ENCODE data around the gene NAGLU.
"Not testable (repeated sequence)": the region's sequence is repeated elsewhere in the genome, so short reads cannot be mapped to it uniquely, and the experiment has no call there.

NAGLU gene

DNA sequence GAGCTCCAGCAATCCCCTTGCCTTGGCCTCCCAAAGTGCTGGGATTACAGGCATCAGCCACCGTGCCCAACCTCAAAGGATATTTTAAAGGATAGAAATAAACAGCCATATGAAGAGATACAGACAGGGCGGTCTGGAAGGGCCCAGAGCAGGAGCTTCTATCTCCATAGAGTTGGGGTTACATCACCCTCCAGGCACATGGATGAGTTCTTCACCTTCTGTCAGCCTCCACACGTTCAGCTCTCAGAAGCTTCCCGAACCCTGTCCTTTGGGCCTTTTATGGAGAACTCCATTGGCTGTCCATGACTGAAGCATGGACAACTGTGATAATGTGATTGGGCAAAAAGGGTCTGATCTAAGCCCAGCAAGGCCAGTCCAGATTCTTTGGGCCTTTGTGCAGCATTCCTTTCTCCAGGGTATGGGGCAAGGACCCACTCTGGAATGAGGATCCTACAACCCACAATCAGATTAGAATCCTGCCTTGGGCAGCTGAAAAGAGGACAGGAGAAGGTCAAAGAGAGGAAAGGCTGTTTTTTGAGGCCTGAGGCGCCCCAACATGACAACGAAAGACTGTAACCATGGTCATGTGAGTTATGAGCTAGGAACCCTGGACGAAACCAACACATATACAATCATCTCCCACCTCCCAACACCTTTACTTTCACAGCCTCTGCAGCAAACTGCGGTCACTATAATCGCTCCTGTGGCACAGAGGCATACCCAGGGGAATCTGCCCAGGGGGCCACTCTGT lies 9.9 kb downstream of the NAGLU start:
- not testable (repeated sequence) for DNase-seq

DNA sequence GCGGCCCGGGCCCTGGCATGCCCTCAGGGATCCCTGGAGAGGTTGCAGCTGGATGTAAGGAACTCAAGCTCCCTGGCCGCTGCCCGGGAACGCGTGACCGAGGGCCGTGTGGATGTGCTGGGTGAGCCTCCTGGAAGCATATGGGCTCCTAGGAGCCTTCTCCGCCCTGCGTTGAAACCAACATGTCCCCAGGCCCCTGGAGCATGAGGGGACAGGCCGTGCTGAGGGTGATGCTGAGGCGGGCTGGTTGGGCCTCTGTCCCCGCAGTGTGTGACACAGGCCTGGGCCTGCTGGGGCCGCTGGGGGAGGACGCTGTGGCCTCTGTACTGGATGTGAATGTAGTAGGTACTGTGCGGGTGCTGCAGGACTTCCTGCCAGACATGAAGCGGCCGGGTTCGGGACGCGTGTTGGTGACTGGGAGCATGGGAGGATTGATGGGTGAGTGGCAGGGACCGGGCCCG lies 11.0 kb downstream of the NAGLU start:
- no peak for DNase-seq

DNA sequence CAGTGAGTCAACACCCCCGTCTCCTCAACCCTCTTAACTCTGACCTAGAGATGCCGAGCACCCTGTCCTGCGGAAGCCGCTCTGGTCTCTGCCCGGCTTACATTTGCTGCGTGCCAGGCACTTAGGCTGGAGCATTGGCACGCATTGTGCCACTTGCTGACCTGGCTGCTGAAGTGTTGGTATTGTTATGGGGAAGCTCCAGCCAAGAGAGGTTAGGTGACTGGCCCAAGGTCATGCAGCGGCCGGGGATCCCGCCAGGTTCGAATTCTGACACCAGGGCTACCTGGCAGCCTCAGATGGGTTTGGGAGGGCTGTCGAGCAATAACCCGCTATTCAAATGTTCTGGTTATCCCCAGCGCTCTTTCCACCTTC lies 11.6 kb downstream of the NAGLU start:
- no peak for DNase-seq

DNA sequence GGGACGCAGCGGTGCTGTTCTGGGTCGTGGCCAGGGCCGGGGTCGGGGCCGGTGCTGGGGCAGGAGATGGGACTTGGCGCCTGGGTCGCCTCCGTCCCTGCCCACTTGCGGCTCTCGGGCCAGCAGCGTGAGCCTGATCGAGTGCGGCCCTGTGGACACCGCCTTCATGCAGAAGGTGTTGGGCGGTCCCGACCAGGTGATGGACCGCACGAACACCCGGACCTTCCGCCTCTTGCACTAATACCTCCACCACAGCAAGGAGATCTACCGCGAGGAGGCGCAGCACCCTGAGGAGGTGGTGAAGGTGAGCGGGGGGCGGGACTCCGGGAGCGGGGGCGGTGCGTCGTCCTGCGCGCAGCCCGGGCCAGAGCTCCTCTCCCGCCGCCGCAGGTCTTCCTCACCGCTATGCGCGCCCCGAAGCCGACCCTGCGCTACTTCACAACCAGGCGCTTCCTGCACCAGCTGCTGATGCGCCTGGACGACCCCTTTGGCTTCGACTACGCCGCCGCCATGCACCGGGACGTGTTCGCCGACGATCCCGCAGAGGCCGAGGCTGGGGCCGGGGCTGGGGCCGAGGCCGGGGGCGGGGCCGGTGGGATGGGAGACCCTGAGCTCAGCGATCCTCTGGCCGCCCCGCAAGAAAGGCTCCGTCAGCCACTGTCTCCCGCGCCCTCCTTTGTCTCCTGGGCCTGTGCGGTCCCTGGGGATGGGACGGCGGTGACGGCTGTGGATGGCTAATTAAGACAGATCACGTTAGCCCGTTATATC lies 12.2 kb downstream of the NAGLU start:
- DNase-seq, result peak; percentile 55

DNA sequence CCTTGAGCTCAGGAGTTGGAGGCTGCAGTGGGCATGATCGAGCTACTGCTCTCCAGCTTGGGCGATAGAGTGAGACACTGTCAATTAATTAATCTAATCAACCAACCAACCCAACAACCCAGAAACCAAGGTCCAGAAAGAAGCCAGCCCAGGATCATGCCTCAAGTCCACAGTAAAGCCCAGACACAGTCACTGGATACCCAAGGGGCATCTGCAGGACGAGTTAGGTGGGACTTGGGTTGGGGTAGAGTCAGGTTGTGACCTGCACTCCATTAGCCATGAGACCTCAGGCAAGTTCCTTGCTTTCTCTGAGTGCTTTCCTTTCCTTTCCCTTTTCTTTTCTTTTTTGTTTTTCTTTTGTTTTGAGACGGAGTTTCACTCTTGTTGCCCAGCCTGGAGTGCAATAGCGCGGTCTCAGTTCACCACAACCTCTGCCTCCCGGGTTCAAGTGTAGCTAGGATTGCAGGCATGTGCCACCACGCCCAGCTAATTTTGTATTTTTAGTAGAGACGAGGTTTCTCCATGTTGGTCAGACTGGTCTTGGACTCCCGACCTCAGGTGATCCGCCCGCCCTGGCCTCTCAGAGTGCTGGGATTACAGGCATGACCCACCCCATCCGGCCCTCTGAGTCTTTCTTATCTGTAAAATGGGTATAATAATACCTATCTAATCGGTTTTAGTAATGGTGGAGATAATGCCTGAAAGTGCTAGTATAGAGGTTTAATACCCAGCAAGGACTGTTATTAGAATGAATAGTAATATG lies 13.1 kb downstream of the NAGLU start:
- DNase-seq, result no peak

DNA sequence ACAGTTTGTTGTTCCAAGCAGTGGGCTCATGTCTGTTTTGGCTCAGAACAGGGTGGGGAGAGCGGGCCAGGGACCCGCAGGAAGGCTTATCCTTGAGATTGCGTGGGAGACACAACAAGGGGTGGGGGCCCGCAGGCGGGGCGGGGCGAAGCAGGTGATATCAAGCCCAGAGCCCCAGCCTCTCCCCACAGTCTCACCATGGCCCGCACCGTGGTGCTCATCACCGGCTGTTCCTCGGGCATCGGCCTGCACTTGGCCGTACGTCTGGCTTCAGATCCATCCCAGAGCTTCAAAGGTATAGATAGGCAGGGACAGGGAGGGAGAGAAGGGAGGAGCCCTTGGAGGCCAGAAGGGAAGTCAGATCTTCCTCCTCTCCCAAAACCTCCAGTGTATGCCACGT lies 16.7 kb downstream of the NAGLU start, which contains the start of gene HSD17B1:
HSD17B1 (plus strand) TSS at position 188 of the 400 bp plus-strand sequence; CDS start at position 199, 11 bp downstream.
- DNase-seq, result not testable (repeated sequence)

DNA sequence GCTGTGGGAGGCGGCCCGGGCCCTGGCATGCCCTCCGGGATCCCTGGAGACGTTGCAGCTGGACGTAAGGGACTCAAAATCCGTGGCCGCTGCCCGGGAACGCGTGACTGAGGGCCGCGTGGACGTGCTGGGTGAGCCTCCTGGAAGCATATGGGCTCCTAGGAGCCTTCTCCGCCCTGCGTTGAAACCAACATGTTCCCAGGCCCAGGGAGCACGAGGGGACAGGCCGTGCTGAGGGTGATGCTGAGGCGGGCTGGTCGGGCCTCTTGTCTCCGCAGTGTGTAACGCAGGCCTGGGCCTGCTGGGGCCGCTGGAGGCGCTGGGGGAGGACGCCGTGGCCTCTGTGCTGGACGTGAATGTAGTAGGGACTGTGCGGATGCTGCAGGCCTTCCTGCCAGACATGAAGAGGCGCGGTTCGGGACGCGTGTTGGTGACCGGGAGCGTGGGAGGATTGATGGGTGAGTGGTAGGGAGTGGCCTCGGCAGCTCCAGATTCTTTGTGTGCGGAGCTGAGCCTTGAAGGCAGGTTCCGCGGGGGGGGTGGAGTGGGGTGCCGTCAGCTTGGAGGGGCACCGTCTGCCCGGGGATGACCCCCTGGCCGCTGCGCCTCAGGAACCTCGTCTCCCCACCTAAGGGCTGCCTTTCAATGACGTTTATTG lies 17.2 kb downstream of the NAGLU start:
- DNase-seq, result no peak

DNA sequence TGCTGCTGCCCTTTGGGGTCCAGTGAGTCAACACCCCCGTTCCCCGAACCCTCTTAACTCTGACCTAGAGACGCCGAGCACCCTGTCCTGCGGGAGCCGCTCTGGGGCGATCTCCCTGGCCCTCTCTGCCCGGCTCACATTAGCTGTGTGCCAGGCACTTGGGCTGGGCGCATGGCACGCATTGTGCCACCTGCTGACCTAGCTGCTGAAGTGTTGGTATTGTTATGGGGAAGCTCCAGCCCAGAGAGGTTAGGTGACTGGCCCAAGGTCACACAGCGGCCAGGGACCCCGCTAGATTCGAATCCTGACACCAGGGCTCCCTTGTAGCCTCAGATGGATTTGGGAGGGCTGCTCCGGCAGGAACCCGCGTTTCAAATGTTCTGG lies 17.8 kb downstream of the NAGLU start:
- DNase-seq, result no peak

DNA sequence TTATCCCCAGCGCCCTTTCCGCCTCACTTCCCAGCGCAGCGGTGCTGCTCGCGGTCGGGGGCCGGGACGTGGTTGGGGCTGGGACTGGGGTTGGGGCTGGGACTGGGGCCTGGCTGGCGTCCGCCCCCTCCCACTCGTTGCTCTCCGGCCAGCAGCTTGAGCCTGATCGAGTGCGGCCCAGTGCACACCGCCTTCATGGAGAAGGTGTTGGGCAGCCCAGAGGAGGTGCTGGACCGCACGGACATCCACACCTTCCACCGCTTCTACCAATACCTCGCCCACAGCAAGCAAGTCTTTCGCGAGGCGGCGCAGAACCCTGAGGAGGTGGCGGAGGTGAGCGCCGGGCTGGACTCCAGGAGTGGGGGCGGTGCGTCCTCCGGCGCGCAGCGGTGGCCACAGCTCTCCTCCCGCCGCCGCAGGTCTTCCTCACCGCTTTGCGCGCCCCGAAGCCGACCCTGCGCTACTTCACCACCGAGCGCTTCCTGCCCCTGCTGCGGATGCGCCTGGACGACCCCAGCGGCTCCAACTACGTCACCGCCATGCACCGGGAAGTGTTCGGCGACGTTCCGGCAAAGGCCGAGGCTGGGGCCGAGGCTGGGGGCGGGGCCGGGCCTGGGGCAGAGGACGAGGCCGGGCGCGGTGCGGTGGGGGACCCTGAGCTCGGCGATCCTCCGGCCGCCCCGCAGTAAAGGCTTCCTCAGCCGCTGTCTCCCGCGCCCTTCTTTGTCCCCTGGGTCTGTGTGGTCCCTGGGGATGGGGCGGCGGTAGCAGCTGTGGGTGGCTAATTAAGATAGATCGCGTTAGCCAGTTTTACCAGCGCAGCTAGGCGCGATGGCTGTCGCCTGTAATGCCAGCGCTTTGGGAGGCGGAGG lies 18.4 kb downstream of the NAGLU start:
- DNase-seq, result peak; percentile 77

DNA sequence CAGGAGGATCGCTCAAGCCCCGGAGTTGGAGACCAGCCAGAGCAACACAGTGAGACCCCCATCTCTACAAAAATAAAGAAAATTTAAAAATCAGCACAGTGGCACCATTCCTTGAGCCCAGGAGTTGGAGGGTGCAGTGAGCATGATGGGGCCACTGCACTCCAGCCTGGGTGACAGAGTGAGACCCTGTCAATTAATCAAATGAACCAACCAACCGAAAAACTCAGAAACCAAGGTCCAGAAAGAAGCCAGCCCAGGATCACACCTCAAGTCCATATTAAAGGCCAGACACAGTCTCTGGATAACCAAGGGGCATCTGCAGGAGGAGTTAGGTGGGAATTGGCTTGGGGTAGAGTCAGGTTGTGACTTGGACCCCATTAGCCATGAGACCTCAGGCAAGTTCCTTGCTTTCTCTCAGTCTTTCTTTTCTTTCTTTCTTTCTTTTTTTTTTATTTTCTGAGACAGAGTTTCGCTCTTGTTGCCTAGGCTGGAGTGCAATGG lies 19.1 kb downstream of the NAGLU start:
- no peak for DNase-seq

DNA sequence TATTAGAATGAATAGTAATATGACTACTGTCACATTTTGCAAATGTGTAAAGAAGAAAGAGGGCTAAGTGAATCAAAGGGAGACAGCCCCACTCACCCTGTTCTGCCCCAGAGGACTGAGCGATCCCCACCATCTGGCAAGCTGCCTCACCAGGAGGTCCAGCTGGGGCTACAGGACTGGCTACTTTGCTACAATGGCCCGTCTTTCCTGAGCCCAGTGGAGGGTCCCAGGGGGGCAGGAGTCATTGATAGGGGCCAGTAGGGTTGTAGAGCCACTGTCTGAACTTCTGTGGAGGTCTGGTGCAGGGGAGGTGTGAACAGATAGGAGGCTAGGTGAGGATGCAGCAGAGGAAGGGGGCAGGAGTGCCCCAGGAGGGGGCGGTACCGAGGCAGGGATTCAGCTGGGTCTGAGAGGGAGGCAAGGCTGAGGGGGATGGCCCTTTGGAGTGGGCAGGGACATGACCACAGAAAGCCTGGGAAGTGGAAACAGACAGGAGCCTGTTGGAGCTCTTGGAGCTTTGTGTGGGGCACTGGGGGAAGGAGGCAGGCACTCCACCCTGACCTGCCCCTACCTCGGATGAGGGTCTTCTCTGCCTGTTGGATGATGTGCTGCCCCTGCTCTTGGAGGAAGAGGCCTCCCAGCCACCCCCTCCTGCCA lies 20.0 kb downstream of the NAGLU start:
- DNase-seq, result not testable (repeated sequence)

DNA sequence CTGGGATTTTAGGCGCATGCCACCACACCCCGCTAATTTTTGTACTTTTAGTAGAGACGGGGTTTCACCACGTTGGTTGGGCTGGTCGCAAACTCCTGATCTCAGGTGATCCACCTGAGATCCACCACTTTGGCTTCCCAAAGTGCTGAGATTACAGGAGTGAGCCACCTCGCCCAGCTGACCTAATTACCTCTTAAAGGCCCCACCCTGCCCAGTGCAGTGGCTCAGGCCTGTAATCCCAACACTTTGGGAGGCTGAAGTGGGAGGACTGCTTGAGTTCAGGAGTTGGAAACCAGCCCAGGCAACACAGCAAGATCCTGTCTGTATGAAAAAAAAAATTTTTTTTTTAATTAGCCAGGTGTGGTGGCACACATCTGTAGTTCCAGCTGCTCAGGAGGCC lies 23.0 kb downstream of the NAGLU start:
- no peak for DNase-seq

DNA sequence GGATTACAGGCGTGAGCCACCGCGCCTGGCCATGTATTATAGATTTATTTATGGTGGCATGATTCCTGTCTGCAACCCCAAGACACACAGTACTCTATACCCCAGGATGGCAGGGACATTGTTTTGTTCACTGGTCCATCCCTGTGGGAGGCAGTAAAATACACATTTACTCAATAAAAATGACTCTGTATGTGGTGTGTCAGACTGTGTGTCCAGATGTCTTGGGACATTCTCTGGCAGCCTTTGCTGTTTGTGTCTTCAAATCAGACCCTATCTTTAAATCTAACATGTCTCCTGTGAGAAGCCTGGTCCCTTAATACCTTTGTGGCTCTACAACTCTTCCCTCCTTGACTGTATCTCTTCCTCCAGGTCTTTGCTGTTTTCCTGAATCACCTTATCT lies 24.2 kb downstream of the NAGLU start:
- no peak for DNase-seq

DNA sequence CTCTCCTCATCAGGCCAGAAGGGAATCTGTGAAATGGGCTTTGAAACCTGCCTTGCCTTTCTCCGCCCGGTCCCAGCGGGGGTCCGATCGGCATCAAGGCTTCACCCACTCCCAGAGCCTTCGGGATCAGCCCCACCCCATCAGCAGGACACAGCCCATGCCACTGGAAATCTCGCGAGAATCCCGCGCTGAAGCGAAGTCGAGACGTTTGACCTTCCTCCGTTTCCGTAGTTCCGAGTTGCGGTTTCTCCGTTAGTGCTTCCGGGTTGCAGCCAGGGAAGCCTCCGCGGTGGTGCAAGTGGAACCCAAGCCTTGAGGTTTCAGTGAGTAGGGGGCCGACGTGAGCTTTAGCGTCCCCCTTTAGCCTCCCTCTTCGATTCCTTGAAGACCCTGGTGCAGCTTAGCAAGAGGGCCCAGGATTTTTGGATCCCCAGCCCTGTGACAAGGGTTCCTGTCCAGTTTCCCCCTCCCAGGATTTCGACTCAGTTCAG lies 25.9 kb downstream of the NAGLU start, which contains the start of gene COASY:
COASY (plus strand) TSS at position 252 of the 491 bp plus-strand sequence. CDS start 475 bp downstream, outside the sequence.
- DNase-seq, result peak; percentile 97

DNA sequence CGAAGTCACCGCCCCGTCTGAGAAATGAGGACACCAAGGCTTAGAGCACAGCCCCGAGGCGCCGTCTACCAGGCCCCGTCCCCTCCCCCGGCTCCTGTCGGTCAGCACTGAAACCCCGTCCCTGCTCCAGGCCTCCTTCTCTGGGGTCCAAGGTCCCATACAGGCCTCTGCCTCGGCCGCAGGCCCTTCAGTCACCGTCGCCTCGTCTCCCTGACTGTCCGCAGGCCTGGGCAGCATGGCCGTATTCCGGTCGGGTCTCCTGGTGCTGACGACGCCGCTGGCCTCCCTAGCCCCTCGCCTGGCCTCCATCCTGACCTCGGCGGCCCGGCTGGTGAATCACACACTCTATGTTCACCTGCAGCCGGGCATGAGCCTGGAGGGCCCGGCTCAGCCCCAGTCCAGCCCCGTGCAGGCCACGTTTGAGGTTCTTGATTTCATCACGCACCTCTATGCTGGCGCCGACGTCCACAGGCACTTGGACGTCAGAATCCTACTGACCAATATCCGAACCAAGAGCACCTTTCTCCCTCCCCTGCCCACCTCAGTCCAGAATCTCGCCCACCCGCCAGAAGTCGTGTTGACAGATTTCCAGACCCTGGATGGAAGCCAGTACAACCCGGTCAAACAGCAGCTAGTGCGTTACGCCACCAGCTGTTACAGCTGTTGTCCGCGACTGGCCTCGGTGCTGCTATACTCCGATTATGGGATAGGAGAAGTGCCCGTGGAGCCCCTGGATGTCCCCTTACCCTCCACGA lies 26.5 kb downstream of the NAGLU start:
- no peak for DNase-seq

DNA sequence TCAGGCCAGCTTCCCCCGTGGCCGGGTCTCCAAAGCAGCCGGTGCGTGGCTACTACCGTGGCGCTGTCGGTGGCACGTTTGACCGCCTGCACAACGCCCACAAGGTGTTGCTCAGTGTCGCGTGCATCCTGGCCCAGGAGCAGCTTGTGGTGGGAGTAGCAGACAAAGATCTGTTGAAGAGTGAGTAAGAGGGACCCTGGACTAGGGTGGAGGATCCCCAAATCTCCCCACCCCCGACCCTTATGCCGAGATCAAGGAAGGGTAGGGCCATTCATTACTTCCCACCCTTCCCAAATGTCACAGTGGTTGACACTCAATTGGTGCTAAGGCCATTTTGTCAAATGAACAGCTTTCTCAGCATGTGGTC lies 27.1 kb downstream of the NAGLU start:
- DNase-seq, result no peak

DNA sequence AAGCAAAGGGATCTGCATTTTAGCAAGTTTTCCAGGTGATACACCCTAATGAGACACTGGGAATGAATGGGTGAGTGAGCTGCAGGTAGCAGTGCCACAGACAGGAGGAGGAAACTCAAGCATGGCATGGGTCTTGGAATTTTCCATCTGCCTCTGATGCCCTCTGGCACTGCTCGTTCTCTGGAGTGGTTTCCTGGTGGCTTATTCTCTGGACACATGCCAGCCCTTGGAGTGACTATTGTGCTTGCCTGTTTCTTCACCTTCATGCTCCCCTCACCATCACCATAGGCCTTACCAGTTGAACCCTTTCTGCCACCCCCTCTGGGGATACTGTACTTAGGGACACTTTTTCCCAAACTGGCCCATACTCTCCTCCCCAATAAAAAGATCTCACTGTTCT lies 27.5 kb downstream of the NAGLU start:
- DNase-seq, result no peak

DNA sequence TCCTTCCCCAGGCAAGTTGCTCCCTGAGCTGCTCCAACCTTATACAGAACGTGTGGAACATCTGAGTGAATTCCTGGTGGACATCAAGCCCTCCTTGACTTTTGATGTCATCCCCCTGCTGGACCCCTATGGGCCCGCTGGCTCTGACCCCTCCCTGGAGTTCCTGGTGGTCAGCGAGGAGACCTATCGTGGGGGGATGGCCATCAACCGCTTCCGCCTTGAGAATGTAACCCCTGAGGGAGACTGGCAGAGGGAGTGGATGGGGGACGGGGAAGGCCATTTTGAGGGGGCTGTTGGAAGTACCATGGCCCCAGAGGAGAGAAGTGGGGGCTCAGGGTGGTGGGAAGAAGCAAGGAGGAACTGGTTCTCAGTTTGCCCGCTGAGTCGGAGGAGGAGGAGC lies 27.9 kb downstream of the NAGLU start:
- no peak for DNase-seq

DNA sequence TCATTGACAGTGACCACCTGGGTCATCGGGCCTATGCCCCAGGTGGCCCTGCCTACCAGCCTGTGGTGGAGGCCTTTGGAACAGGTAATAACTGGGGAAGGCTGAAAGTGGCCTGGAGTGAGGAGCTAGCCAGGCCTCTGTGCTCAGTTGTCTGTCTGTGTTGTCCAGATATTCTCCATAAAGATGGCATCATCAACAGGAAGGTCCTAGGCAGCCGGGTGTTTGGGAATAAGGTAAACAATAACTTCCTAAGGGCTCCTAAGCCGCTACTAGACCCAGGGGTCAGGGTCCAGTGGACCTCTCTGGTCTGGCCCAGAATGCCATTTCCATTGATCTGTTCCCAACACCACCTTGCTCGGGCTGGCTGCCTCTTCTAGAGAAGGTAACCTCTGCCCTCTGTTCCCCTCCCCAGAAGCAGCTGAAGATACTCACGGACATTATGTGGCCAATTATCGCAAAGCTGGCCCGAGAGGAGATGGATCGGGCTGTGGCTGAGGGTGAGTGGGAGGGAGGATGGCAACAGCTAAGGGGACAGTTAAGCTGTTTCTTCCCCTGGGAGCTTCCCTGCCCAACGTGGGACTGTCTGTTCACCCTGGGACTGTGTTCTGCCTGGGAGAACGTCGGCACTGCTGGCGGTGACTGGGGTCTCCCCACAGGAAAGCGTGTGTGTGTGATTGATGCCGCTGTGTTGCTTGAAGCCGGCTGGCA lies 28.9 kb downstream of the NAGLU start:
- DNase-seq, result no peak
